Thymus (tissue), 11 donors: ENCODE results near the gene PFKFB2. TPM values are rescaled to one million over a fixed set of nuclear protein-coding genes. Genes with fewer than 3 reads are reported as not detected.

Source experiments
- DNase-seq, 9 donors: peaks; one replicate each; pipeline ENCODE4 v3.0.0-alpha.2; 2013; ENCODE audit warnings: low spot score in 9 of 9, low read depth in 6 of 9, missing footprints in 1 of 9
- H3K27ac ChIP-seq, 2 donors: one replicate each; pipeline ENCODE4 v1.5.1; 2013; ENCODE audit warnings: control low read depth in 1 of 2, low read depth in 1 of 2, low read length in 1 of 2, mild to moderate bottlenecking in 1 of 2, moderate library complexity in 1 of 2
- H3K27me3 ChIP-seq, 2 donors: one replicate each; pipeline ENCODE4 v1.5.1; 2013; ENCODE audit warnings: low read length in 1 of 2; ENCODE audit not compliant: control insufficient read depth in 2 of 2, insufficient read depth in 1 of 2
- H3K36me3 ChIP-seq, 2 donors: one replicate each; pipeline ENCODE4 v1.5.1; 2013; ENCODE audit warnings: low read length in 1 of 2, mild to moderate bottlenecking in 1 of 2, moderate library complexity in 1 of 2; ENCODE audit not compliant: control insufficient read depth in 2 of 2, insufficient read depth in 2 of 2
- H3K4me1 ChIP-seq, 2 donors: one replicate each; pipeline ENCODE4 v1.5.1; 2013; ENCODE audit warnings: low read length in 2 of 2; ENCODE audit not compliant: control insufficient read depth in 2 of 2, insufficient read depth in 2 of 2
- H3K4me3 ChIP-seq, 2 donors: one replicate each; pipeline ENCODE4 v1.5.1; 2013; ENCODE audit warnings: low read length in 2 of 2, control low read depth in 1 of 2, mild to moderate bottlenecking in 1 of 2
- H3K9me3 ChIP-seq, 2 donors: one replicate each; pipeline ENCODE4 v1.5.1; 2013; ENCODE audit warnings: low read length in 1 of 2, mild to moderate bottlenecking in 1 of 2; ENCODE audit not compliant: control insufficient read depth in 2 of 2, insufficient read depth in 1 of 2
- WGBS: extraction: QIAGEN DNeasy Blood & Tissue Kit; methylation state at CpG from one replicate; pipeline ENCODE4 v1.1.7; 2013; 5-methylcytosine and 5-hydroxymethylcytosine counted together
- polyA plus RNA-seq: library from polyadenylated mRNA; stranded (reverse); fragments of 200-250 nt; gene quantifications from one replicate; pipeline ENCODE4 v1.2.3, GENCODE V29; 2013
- total RNA-seq: library from RNA; stranded (reverse); fragments of 120-200 nt; gene quantifications from one replicate; pipeline ENCODE4 v1.2.4, GENCODE V29; 2013
- donor health status: healthy.

Gene PFKFB2
- total and polyA plus RNA-seq, 2 donors = 6.7 to 31.0 TPM

DNA sequence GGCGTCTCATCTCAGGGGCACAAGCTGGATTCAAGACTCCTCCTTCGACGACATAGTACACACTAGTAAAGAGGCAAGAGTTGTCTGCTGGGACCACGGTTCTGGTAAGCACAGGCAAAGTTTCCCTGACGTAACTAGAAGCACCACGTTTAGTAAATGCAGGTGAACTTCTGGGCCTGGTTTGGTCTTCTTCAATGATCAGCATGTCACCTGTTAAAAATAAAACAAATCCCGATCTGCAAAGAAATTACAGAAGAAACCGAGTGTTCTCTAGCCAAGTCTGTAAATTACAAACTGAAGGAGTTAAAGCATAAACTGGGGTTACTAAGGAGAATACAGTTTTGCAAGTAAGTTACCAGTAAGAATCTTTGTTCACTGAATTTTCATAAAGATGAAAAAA, 3.6 kb upstream of the PFKFB2 start:
- Histone ChIP-seq H3K9me3 (no peaks in the 10 kb centered on the region), H3K27ac (no peak overlapping the region), H3K36me3 (peaks cover 4 to 25% of the 10 kb centered on the region in 2 donors), H3K4me1 (peaks cover 10 to 28% of the 10 kb centered on the region in 2 donors), H3K4me3 (peak overlapping the region; percentile 96 to 99), H3K27me3 (peaks cover 0 to 6% of the 10 kb centered on the region in 2 donors)
- DNase-seq = no peak
- WGBS = 81% methylated on average over 8 of the region's 8 CpGs

GRCh38 chr1:207049974-207050391, 3.1 kb upstream of the PFKFB2 start:
- H3K27ac ChIP-seq = peak overlapping the region; percentile 88 to 89
- under 1% methylated on average over 6 of the region's 6 CpGs for WGBS
- H3K4me1 ChIP-seq = peaks cover 10 to 29% of the 10 kb centered on the region in 2 donors
- H3K36me3 ChIP-seq = peaks cover 4 to 25% of the 10 kb centered on the region in 2 donors
- peak overlapping the region; percentile 96 to 99 for H3K4me3 ChIP-seq
- H3K27me3 ChIP-seq = peaks cover 0 to 6% of the 10 kb centered on the region in 2 donors
- DNase-seq = peak in 5 of 9 donors; percentile 50 to 86 (median 68)
- no peaks in the 10 kb centered on the region for H3K9me3 ChIP-seq

DNA sequence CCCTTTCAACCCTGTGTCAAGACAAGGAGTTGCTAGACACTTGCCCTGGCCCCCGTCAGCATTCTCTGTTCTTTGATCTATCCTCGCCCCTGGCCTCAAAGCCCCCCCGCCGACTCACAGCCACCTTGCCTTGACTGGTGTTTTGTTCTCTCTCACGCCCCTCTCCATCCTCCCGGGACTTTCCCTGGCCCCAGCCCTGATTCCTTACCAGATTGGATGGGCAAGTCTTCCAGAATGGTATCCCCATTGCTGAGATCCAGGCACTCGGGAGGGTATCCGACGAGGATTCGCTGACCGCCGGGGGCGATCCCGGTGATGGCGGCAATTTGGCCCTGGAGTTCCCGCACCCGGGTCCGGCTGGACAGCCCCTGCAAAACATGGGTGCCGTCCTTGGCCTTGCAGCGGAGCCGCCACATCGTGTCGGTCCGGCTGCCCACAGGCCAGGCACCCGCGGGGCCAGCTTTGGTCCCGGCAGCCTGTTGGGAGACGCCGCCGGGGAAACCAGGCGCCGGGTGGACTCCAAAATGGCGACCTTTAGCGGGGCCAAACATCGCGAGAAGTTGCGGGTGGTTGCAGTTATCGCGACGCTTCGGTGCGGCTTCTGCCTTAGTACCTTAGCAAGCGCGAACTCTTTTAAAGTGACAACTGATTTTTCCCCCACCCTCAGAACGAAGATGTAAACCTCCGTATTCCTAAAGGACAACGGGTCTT, 2.4 kb upstream of the PFKFB2 start:
- Histone ChIP-seq H3K27me3 (peaks cover 0 to 6% of the 10 kb centered on the region in 2 donors), H3K36me3 (peaks cover 4 to 25% of the 10 kb centered on the region in 2 donors), H3K4me1 (peaks cover 10 to 31% of the 10 kb centered on the region in 2 donors), H3K9me3 (no peaks in the 10 kb centered on the region), H3K4me3 (peak overlapping the region; percentile 96 to 99), H3K27ac (peak overlapping the region; percentile 88 to 89)
- WGBS = 1% methylated on average over 47 of the region's 47 CpGs
- peak; percentile 77 to 97 (median 87) for DNase-seq

- no peaks in the 10 kb centered on the region for H3K9me3 ChIP-seq
- H3K27ac ChIP-seq = peak within 1 kb of the TSS; percentile 88 to 89
- 66% methylated on average over 15 of the region's 15 CpGs for WGBS
- peak within 1 kb of the TSS; percentile 96 to 99 for H3K4me3 ChIP-seq
- peaks cover 4 to 22% of the 10 kb centered on the region in 2 donors for H3K36me3 ChIP-seq
- peaks cover 0 to 6% of the 10 kb centered on the region in 2 donors for H3K27me3 ChIP-seq
- peaks cover 10 to 31% of the 10 kb centered on the region in 2 donors for H3K4me1 ChIP-seq
- no peak for DNase-seq
These were observed 1.7 kb upstream of the PFKFB2 start, which contains the start of gene YOD1 for GRCh38 chr1:207051191-207051943. Gene YOD1, minus strand, starts transcription at chr1:207051208. Its CDS starts 178 bp downstream, at chr1:207051030.

GRCh38 chr1:207054491-207054890, 1.4 kb downstream of the PFKFB2 start:
- H3K27me3 ChIP-seq = peaks cover 0 to 6% of the 10 kb centered on the region in 2 donors
- H3K36me3 ChIP-seq = peaks cover 0 to under 1% of the 10 kb centered on the region in 2 donors
- no peaks in the 10 kb centered on the region for H3K9me3 ChIP-seq
- H3K4me3 ChIP-seq = peak overlapping the region in 1 of 2 donors; percentile 78
- DNase-seq = no peak
- peak overlapping the region; percentile 29 to 64 for H3K27ac ChIP-seq
- H3K4me1 ChIP-seq = peaks cover 26 to 42% of the 10 kb centered on the region in 2 donors
- WGBS = 17% methylated on average over 2 of the region's 2 CpGs

DNA sequence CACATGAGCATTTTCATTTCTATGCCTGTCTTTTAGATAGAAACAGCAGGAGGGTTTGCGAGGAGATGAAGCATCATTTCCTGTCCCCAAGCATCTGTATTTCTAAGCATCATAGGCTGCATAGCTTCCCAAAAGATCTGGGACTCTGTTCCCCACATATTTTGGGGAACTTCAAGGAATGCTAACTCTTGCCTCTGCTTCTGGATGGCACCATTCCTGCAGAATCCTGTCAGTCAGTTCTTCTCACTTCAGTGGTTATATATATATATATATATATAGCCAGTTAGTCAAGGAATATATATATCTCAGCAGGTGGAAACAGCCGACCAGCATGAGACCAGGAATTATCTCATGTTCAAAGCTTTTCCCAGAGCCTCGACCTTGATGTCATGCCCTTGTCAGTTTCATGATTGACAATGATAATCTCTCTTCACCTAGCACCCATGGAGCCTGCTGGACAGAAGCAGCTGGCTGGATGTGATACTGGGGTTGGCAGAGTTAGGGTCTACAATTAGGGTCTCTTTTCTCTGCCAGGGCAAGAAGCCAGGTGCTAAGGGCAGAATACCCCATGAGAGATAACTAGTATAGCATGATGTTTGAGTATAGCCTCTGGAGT, 2.4 kb downstream of the PFKFB2 start:
- Histone ChIP-seq H3K4me3 (peak overlapping the region in 1 of 2 donors; percentile 78), H3K4me1 (peaks cover 36 to 52% of the 10 kb centered on the region in 2 donors), H3K27ac (peak overlapping the region in 1 of 2 donors; percentile 36), H3K27me3 (peaks cover 0 to 6% of the 10 kb centered on the region in 2 donors), H3K36me3 (peaks cover 0 to 2% of the 10 kb centered on the region in 2 donors), H3K9me3 (no peaks in the 10 kb centered on the region)
- no peak for DNase-seq
- WGBS = 81% methylated on average over 3 of the region's 3 CpGs

DNA sequence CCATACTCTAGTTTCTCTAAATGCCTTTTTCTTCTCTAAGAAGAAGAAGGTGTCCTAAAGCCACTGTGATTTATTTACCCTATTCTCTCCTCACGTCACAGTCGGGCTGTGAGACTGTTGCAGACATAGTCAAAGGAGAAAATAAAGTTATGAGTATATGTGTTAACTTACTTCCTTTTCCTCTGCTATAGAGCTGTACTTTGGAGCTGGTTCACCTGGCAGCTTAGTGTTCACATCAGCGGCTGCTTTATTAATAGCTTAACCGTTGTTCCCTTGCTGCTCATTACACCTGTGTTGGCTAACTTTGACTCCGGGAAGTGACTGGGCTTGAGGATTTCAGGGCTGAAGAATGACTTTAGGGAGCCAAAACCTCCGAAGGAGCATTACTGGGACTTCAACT, 3.6 kb downstream of the PFKFB2 start:
- H3K27me3 ChIP-seq = peaks cover 0 to 6% of the 10 kb centered on the region in 2 donors
- 54% methylated on average over 6 of the region's 6 CpGs for WGBS
- H3K36me3 ChIP-seq = peaks cover 1 to 11% of the 10 kb centered on the region in 2 donors
- no peaks in the 10 kb centered on the region for H3K9me3 ChIP-seq
- no peak for DNase-seq
- peak overlapping the region in 1 of 2 donors; percentile 78 for H3K4me3 ChIP-seq
- H3K27ac ChIP-seq = no peak overlapping the region
- peaks cover 34 to 46% of the 10 kb centered on the region in 2 donors for H3K4me1 ChIP-seq

- H3K4me1 ChIP-seq = peaks cover 28 to 34% of the 10 kb centered on the region in 2 donors
- peaks cover 0 to 4% of the 10 kb centered on the region in 2 donors for H3K27me3 ChIP-seq
- no peak for DNase-seq
- 93% methylated on average over 4 of the region's 4 CpGs for WGBS
- H3K27ac ChIP-seq = no peak overlapping the region
- no peaks in the 10 kb centered on the region for H3K9me3 ChIP-seq
- H3K4me3 ChIP-seq = peak overlapping the region in 1 of 2 donors; percentile 40
- peaks cover 7 to 24% of the 10 kb centered on the region in 2 donors for H3K36me3 ChIP-seq
These were observed 5.2 kb downstream of the PFKFB2 start for GRCh38 chr1:207058252-207058651.
